A204.1 (cell line): ENCODE measurements around the gene CTRB1.
"Not testable (repeated sequence)": the region's sequence is repeated elsewhere in the genome, so short reads cannot be mapped to it uniquely, and the experiment has no call there.

ENCODE experiments used
- FAIRE-seq: peaks from 2 replicates; lab custom pipeline; 2012; peaks lifted over from hg19 to GRCh38; lab: Jason Lieb, UNC

Gene CTRB1

GRCh38 chr16:75272629-75273028, 53.8 kb downstream of the CTRB1 start:
- FAIRE-seq: not testable (repeated sequence)

- no peak for FAIRE-seq
Measured at GRCh38 chr16:75273054-75273925, 54.5 kb downstream of the CTRB1 start.
